HG02642 (cell line): Measurements from ENCODE around the gene MBNL2.

ENCODE experiments used
- ATAC-seq: cut with Tn5 transposase; IDR thresholded peaks from one replicate; pipeline ENCODE4 v1.9.1; 2021; ENCODE audit warnings: mild to moderate bottlenecking; ENCODE audit not compliant: unreplicated experiment, poor library complexity

Gene MBNL2

DNA sequence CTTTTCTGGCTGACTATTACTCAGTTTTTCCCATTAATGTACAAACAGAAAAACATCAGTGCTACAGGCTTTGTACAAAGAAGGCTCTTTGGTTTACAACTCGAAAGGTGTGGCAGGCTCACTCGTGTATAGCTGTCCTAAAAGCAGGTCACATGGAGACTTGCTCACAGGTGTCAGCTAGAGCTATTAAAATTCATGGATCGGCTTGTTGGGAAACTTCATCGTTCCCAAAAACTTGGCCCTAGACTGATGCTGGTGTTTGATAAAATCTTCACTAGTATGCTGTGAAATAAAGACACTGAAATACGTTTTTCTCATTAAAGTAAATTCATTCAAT, 64.9 kb downstream of the MBNL2 start:
- no peak for ATAC-seq

DNA sequence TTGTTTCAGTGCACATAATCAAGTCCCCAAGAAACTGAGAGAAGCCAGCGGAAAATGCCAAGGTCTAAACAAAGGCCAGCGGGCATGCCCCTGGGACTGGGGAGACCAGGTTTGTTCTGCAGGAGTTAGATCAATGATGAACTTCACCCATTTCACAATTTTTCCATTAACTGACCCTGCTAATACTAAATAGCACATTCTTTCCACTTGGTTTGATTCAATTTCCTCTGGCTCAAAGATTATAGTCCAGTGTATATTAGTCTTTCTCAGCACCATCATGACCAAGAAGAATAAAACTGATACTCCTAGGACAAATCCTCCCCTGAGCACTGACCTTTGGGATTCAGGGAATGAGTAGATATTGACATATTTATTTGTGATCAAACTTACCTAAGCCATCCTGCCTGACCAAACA, 66.4 kb downstream of the MBNL2 start:
- no peak for ATAC-seq

DNA sequence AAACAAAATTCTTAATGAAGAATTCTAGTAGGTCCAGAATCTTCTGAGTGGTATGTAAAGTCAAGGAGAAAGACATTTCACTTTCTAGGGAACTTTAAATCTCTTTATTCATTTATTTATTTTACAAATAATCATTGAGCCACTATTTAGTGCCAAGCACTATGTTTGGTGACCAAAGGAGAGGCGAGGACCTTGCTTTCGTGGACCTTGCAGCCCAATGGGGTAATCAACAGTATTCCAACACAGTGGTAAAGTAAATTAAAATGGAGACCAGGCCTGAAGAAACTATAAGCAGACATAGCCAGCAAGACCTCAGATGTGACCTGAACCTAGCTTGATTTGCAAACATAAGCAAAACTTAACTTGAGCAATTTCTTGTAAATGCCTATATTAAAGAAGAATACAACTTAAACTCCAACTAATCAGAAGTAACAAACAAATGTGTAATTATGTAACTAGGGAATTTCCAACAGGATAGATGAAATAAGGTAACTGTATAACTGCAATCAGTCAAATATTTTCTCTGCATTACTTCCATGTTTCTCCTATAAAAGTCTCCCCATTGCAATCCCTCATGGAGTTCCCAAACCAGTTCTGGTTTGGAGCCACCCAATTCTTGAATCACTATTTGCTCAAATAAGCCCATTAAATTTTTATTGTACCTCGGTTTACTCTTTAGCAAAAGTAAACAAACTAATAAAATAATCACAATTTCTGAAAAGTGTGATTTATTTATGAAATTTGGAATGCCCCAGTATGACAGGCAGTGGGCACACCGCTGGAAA, 67.6 kb downstream of the MBNL2 start:
- no peak for ATAC-seq

DNA sequence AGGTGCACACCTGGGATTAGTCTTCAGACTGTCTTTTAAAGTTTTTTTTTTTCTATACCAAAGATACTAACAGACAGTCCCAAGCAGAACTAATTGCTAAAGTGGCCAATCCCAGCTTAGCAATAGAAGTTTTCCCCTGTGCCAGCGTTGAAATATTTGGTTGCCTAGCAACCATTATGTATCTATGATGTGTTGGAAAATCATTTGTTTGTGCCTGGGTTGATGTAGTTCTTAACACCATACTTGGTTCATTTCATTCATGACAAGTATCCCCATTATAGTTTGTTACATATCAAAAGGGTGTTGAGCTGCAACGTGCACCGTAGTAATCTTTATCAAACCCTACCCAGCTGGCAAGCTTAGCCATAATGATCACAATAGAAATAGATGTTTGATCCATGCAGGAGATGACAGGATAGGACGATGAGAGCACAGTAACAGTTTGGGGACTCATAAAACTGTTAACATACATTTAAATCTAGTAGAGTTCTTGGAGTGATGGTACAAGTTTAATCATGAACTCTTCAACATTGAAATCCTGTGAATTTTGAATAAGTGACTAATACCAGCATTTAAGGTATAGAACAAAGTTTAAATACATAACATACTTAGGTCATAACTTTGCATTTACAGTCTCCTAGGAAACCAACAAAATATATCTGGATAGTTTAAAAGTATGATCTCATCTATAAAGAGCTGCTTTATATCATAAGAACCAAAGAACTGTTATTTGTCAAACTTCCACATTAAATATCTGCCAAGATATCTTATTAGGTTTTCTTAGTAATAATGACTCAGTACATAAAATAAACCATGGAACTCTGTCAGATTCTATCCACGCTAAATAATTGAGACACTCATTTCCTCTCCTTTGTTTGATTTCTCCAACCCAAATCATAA, 73.4 kb downstream of the MBNL2 start:
- no peak for ATAC-seq

DNA sequence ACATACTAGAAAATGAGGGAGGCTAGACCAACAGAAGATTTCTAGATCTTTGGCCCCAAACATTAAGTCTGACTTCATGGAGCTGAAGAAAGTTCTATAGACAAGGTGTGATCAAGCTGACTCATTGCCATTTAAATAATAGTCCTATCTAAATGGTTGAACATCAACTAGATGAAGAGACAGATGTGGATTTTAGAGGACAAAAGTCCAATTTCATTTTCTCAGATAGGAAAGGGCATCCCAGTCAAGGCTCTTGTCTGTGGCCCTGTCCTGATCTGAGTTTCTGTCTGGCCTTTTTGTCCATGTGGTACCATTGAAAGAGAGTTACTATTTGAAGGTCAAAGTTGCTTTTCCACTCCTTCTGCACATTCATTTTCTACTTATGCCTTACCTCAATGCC, 74.6 kb downstream of the MBNL2 start:
- ATAC-seq, result no peak

DNA sequence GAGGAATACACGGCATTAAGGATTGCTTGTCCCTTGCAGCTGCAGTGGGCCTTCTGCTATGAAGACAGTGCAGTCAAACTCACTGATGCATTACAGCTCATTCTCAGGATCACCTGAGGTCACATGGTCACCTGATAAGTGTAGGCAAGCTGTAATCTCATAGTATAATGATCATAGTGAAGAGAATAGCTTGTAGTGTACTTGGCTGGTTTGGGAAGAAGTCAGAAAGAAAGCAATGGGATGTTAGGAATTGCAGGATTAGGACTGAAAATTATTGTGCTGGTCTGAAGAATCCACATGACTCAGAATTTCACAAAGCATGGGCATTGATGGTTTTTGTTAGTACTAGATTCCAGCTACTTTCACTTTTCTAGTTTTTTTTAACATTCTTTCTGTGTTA, 76.7 kb downstream of the MBNL2 start:
- no peak for ATAC-seq

DNA sequence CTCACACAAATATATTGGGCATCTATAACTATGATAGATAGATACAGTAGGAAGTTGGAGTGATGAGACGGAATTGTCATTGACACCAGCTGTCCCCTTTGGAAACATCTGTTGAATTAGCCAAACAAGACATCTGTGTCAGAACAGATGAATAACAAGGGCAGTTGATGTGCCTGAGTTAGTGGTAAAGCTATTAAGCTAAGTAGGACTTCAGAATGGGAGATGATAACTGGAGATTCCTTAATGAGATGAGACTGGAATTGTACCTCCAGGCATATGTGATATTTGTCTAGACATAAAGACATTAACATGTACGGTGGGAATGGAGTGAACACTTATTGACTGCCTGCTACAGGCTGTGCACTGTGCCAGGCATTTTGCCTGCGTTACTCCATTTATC, 78.7 kb downstream of the MBNL2 start:
- ATAC-seq, result no peak

DNA sequence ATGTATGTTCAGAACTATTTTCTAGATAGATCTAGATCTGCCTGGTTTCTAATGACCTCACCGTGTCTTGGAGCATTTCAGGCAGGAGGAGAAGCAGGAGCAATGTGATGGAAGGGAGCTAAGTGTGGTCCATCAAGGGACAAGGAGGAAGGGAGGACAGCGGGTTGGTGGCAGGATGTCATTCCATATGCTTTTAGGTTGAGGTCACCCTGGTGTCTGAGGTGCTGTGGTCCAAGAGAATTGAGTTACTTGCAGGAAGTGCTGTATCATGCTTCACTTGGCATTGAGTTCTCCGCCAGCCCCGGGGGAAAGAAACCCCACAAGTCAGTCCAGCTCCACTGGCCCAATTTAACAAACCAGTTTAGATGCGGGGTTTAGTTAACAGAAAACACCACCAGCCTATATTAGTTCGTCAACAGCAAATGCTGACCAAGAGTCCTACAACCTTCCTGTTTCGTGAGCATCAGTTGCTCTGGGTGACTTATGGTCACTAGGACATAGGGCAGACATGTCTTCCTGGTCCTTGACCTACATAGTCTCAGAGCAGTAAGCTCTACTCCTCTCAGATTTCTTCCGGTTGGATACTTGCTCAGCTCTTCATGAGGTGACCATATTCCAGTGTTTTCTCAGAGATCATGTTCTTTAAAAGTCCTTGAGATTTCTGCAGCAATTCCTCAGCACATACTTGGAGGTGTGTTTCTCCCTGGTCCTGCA, 79.4 kb downstream of the MBNL2 start:
- ATAC-seq, result no peak

DNA sequence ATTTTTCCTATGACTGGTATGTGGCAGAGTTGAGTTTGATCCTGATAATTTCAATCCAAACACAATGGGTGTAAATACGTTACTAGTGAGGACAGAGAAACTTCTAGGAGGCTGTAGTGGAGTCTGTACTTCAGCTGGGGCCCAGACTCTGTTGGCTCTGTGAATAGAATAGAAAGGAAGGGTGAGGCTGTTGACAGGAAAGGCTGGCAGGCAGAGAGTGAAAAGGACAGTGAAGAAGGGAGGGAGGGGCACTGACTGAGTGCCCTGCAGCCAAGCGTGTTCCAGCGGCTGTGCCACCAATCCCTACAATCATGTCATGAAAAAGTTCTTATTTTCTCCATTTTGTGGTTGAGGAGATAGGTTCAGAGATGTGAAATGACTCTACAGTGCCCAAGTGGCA, 80.5 kb downstream of the MBNL2 start:
- no peak for ATAC-seq

DNA sequence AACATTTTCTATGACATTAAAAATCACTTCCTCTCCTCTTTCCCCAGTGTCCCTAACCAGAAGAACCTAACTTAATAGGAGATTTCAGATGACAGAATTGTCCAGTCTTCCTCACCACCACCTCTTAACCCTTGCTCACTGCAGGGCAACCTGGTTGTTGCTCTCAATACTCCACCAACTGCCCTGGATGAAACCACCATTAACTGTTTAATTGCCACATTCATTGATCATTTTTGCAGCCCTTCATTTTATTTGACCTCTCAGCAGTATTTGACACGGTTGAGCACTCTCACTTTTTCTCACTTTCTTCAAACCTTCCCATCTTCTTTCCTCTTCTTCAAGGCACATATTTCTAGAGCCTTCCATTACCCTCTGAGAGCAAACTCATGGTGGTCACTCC, 84.0 kb downstream of the MBNL2 start:
- no peak for ATAC-seq

DNA sequence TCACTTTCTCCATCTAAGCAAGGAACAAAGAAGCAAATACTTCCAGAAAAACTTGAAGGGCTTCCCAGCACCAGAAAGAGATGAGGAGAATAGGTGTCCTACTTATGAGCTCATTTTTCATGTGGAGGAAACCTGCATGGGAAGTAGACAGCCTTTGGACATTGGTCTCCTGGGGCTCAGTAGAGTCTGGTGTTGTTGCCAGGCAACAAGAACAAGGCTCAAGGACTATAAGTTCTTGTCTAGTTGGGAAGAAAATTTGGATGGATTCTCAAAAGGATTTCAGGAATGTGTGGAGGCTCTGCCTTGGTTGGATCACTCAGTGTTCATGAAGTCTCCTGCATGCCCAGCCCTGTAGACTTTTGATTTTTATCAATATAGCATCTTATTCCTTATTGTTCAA, 84.5 kb downstream of the MBNL2 start:
- no peak for ATAC-seq

DNA sequence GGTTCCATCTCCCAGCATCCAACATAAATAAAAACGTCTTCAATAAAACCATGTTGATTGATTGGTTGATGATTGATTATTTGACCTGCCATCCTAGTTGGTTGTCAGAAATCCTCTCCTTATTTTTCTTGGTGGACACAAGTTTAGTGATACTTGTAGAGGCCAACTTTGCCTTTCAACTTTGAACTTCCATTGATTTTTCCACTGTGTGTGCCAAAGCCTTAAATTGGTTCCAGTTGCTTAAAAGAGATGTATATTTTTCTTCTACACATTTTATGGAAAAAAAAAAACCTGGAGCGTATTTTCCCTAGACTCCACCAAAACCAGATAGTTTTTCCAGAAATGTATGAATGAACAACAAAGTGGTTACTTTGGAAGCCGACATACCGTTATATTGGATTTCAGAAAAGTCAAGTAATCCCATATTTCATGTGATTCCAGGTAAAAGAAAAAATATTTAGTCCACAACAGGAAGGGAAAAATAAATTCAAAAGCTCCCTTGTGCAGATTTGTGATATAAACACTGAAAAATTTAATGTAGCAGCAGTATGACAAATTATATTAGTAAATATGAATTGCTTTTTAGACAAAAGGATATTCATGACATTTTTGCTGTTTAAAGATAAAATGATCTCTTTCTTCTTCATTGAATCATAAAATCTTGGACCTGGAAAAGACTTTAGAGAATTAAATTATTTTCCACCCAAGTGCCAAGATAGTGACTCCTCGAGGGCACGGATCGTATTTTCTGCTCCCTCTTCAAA, 85.2 kb downstream of the MBNL2 start:
- ATAC-seq, result no peak

DNA sequence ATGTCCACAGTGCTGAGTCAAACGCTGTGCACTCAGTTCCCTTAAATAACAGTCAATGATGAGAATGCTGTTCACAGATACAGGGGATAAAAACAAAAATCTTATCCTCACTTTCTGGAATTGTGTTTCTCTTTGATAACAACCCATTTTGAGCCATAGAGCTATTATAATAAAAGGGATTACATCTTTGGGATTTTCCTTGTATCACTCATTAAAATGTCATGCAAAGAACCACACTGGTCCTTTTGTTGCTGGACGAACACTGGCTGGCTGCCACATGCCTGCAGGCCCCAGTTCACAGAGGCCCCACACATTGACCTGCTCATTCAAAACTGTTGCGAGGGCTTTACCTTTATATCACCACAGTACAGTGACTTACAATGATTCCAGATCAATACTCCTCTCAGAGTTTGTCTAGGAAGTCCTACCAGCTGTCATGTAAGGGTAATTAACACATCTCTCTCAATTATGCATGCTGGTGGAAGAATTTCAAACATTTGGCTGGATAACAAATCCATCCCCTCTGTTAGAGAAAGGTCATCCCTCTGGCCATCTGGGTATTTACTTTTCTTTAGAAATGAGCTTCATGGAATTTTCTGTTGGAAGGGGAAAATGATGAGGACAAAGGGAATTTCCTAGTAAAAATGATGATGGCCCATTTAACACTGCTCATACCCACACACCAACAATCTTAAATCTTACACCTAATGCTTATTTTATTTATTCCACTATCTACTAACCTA, 85.9 kb downstream of the MBNL2 start:
- no peak for ATAC-seq

DNA sequence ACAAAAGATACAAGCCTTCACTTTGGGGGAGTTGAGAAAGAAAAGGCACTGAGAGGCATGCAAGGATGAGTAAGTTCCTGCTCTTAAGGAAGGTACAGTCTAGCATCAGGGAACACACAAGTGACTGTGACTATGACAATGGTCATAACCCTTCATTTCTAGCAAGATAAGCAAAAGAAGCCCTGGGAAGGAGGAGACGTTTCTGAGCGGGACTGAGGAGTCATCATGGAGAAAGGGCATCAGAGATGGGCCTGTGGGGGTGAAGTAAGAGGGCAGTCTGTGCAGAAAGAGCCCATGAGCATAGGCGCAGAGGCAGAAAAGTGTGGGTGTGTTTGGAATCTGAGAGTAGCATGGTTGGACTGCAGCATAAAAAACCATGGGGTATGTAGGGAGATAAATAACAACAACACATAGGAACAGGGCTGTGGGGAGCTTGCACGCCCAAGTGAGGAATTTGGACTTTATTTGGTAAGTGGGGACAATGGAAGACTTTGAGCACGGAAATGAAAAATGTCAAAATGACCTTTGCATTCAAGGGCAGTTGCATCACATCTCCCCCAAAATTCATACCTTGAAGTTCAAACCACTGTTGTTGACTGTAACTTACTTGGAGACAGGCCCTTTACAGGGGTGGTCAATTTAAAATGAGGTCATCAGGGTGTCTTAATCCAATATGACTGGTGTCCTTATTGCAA, 86.7 kb downstream of the MBNL2 start:
- ATAC-seq, result no peak

DNA sequence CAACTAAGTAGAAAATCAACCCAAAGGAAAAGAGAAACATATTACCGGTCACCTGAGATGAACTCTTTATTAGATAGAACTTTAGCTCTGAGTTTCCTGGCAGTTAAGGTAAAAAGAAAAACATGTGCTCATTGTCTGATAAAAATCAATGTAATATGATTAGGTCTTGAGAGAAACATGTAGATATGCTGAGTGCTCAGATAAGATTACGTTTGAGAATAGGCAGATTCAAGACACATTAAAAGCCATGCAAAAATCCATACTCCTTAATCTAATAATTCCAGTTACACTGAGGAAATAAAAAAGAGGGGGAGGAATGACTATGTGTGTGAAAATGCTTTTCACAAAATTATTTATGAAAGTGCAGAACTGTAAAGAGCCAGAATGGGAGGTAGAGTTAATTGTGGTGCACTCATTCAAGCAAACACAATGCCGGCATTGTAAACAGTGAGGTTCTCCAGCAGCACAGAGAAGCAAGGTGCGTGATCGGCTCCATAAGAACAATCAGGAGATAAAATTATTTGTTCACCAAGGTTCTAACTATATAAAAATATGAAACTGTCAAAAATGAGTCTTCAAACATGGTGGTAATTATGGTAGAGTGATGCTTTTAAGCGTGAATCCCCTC, 88.8 kb downstream of the MBNL2 start:
- no peak for ATAC-seq

DNA sequence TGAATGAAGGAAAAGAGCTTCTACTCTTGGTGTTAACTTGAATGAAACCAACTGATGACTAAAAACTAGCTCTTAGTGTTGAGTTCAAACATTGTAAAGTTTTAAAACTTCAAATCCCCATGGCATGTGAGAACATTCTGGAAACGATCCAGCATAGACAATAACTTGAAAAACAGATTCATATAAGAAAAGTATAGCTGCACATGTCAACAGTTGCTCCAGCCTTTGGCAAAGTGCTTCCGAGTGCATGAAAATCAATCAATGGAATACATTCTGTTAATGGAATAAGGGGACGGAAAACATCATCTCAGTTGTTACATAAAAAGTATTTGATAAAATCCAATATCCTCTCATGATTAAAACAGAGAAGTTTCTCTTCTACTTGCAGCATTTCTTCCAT, 89.8 kb downstream of the MBNL2 start:
- no peak for ATAC-seq

DNA sequence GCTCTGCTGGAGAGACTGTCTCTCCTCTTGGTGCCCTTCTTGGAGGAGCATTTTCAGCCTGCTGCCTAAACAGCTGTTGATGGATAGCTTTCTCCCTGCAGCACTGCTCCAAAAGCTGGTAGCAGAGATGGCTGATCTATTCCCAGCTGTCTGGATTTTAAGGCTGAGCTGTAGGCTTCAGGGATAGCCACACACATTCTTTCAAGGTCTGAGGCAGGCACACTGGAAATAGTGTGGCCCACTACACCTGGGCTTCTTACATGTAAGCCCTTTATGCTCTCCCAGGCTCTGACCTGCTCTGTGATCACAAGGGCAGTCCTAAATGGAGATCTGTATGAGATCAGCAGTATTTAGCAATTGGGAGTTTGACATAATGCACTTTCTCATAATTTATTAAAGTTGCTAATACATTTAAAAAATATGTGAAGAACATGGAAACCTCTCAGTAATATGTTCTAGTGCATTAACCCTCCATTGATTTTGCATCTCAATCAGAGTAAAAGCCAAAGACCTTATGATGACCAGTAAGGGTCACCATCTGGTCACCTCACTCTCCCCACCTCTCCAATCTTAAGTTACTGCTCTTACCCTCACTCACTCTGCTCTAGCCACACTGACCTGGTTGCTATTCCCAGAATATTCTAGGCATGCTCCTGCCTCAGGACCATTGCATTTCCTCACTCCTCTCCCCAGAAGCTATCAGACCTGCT, 91.6 kb downstream of the MBNL2 start:
- ATAC-seq, result no peak

DNA sequence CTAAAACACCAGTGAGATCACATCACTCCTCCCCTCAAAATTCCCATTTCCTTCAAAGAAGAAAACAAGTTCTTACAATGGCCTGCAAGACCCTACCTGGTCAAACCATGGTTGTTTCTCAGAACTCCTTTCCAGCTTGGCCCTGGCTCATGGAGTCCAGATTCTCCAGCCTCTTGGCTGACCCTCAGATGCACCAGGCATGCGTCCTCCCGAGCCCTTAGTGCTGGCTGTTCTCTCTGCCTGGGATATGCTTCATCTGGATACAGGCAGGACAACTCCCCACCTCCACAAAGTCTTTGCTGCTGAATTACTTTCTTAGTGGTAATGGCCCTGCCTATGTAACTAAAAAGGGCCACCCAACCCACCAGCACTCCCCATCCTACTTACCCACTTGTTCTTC, 94.3 kb downstream of the MBNL2 start:
- ATAC-seq, result no peak
